ENCODE results near the gene GRID1.

DNA sequence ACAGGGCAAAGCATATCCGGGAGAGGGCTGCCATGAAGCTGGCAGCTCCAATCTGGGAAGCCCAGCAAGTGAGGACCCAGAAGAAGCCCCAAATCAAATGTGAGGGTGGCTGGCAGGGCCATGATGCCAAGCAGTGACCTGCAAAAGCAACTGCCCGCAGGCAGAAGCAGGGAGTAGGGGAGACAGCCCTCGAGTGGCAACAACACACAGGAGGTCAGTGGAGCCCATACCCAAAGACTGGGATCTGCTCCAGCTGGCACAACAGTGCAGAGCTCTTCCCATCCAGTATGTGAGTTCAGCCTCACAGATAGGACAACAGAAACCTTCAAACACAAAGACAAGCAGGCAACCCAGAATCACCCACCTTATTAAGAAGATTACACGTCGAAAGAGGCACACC lies 45.0 kb downstream of the GRID1 start:
- TF ChIP-seq, protein P1, sequence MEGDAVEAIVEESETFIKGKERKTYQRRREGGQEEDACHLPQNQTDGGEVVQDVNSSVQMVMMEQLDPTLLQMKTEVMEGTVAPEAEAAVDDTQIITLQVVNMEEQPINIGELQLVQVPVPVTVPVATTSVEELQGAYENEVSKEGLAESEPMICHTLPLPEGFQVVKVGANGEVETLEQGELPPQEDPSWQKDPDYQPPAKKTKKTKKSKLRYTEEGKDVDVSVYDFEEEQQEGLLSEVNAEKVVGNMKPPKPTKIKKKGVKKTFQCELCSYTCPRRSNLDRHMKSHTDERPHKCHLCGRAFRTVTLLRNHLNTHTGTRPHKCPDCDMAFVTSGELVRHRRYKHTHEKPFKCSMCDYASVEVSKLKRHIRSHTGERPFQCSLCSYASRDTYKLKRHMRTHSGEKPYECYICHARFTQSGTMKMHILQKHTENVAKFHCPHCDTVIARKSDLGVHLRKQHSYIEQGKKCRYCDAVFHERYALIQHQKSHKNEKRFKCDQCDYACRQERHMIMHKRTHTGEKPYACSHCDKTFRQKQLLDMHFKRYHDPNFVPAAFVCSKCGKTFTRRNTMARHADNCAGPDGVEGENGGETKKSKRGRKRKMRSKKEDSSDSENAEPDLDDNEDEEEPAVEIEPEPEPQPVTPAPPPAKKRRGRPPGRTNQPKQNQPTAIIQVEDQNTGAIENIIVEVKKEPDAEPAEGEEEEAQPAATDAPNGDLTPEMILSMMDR (IDR thresholded peaks at IDR 0.05 in 2 of 3, conservative IDR thresholded peaks at IDR 0.05 in 1 of 3; ENCODE audit: control insufficient read depth in 2 of 3, extremely low read depth in 1 of 3, insufficient read depth in 1 of 3, low read depth in 3 of 3, low read length in 3 of 3): no peak
- TF ChIP-seq EP300 (IDR thresholded peaks at IDR 0.05; ENCODE audit: borderline replicate concordance in 1 of 2, control insufficient read depth in 1 of 2, low read depth in 2 of 2, low read length in 2 of 2): no peak
- TF ChIP-seq POLR2A (IDR thresholded peaks at IDR 0.05; ENCODE audit: low read depth, low read length): no peak
- no peak for TF ChIP-seq CHD2 (IDR thresholded peaks at IDR 0.05; ENCODE audit: borderline replicate concordance, low read depth, low read length)
- no peak for TF ChIP-seq NR2C2 (IDR thresholded peaks at IDR 0.05; ENCODE audit: borderline replicate concordance, control insufficient read depth, insufficient read length, low read depth)
- TF ChIP-seq RFX5 (IDR thresholded peaks at IDR 0.05; ENCODE audit: low read depth, low read length): no peak
- no peak for TF ChIP-seq CEBPB (IDR thresholded peaks at IDR 0.05; ENCODE audit: borderline replicate concordance in 1 of 2, low read depth in 2 of 2, low read length in 2 of 2)
